Thoracic aorta (tissue), 2 donors: ENCODE measurements around the gene PARD3B. TPM values are rescaled to one million over a fixed set of nuclear protein-coding genes. Genes with fewer than 3 reads are reported as not detected.

ENCODE experiments used
- ATAC-seq: fragments of 150-250 bp; one replicate; pipeline ENCODE4 v1.8.0; 2017; ENCODE audit warnings: low read depth; ENCODE audit not compliant: insufficient number of reproducible peaks, low FRiP score
- DNase-seq: peaks from one replicate; pipeline ENCODE4 v3.0.0-alpha.2; 2020; ENCODE audit warnings: low spot score
- H3K27ac ChIP-seq, 2 donors: fragments of 200-600 bp; sonication (generic); 1 replicate in 1 of 2; 2 replicates in 1 of 2; pipeline ENCODE4 v1.5.1; 2016; ENCODE audit warnings: mild to moderate bottlenecking in 2 of 2, moderate library complexity in 2 of 2
- H3K27me3 ChIP-seq: fragments of 200-600 bp; sonication (generic); replicated peaks from 2 replicates; pipeline ENCODE4 v1.6.0; 2016; ENCODE audit warnings: mild to moderate bottlenecking; ENCODE audit not compliant: insufficient read depth
- H3K36me3 ChIP-seq: fragments of 200-600 bp; sonication (generic); one replicate; pipeline ENCODE4 v1.5.1; 2016
- H3K4me1 ChIP-seq, 2 donors: fragments of 200-600 bp; sonication (generic); 1 replicate in 1 of 2; 2 replicates in 1 of 2; pipeline versions ENCODE4 v1.5.1 to v1.6.0; 2016; ENCODE audit warnings: low read depth in 2 of 2, mild to moderate bottlenecking in 1 of 2; ENCODE audit not compliant: control insufficient read depth in 1 of 2
- H3K4me3 ChIP-seq: fragments of 200-600 bp; sonication (generic); 2 replicates; pipeline ENCODE4 v1.5.1; 2016; ENCODE audit warnings: mild to moderate bottlenecking
- H3K9me3 ChIP-seq: fragments of 200-600 bp; sonication (generic); 2 replicates; pipeline ENCODE4 v1.5.1; 2016
- CTCF ChIP-seq: fragments of 200-600 bp; sonication (generic); IDR thresholded peaks from one replicate; pipeline ENCODE4 v1.5.1; 2019; ENCODE audit warnings: antibody characterized with exemption
- total RNA-seq, 2 donors: library from RNA; depleted of rRNA; stranded (reverse); fragments of >200 nt; gene quantifications; one replicate each; pipeline versions ENCODE4 v1.1.0 to v1.2.3, GENCODE V29; 2016

The PARD3B gene
- total RNA-seq, 2 donors from 2014 or later, result 25.7 to 34.5 TPM

- Histone ChIP-seq H3K4me1 (peaks cover 0 to 35% of the 10 kb centered on the region in 2 donors), H3K36me3 (no peaks in the 10 kb centered on the region), H3K4me3 (no peak overlapping the region), H3K27ac (no peak overlapping the region), H3K9me3 (no peaks in the 10 kb centered on the region), H3K27me3 (no peaks in the 10 kb centered on the region)
- DNase-seq, result no peak
- no peak for TF ChIP-seq CTCF
- no peak for ATAC-seq
These were observed 1060.5 kb downstream of the PARD3B start for GRCh38 chr2:205605638-205606304.

GRCh38 chr2:205607146-205607545 lies 1061.9 kb downstream of the PARD3B start:
- TF ChIP-seq CTCF, result no peak
- H3K4me1 ChIP-seq, result peaks cover 0 to 35% of the 10 kb centered on the region in 2 donors
- H3K36me3 ChIP-seq, result no peaks in the 10 kb centered on the region
- H3K27ac ChIP-seq, result peak overlapping the region; percentile 13 to 51
- DNase-seq (no peak), ATAC-seq (peak; percentile 76)
- no peaks in the 10 kb centered on the region for H3K9me3 ChIP-seq
- H3K27me3 ChIP-seq, result no peaks in the 10 kb centered on the region
- H3K4me3 ChIP-seq, result no peak overlapping the region

GRCh38 chr2:205609113-205609512 lies 1063.8 kb downstream of the PARD3B start:
- no peak for DNase-seq
- no peak for ATAC-seq
- no peak overlapping the region for H3K4me3 ChIP-seq
- no peaks in the 10 kb centered on the region for H3K9me3 ChIP-seq
- H3K36me3 ChIP-seq, result no peaks in the 10 kb centered on the region
- H3K27me3 ChIP-seq, result no peaks in the 10 kb centered on the region
- H3K4me1 ChIP-seq, result peaks cover 0 to 35% of the 10 kb centered on the region in 2 donors
- TF ChIP-seq CTCF, result no peak
- no peak overlapping the region for H3K27ac ChIP-seq

GRCh38 chr2:205610437-205610836 lies 1065.2 kb downstream of the PARD3B start:
- Histone ChIP-seq H3K36me3 (no peaks in the 10 kb centered on the region), H3K4me3 (no peak overlapping the region), H3K27ac (no peak overlapping the region), H3K9me3 (no peaks in the 10 kb centered on the region), H3K27me3 (no peaks in the 10 kb centered on the region), H3K4me1 (peaks cover 0 to 35% of the 10 kb centered on the region in 2 donors)
- no peak for TF ChIP-seq CTCF
- ATAC-seq (no peak), DNase-seq (no peak)

GRCh38 chr2:205612636-205613035 lies 1067.4 kb downstream of the PARD3B start:
- Histone ChIP-seq H3K36me3 (no peaks in the 10 kb centered on the region), H3K9me3 (no peaks in the 10 kb centered on the region), H3K4me1 (peaks cover 0 to 30% of the 10 kb centered on the region in 2 donors), H3K27me3 (no peaks in the 10 kb centered on the region), H3K27ac (no peak overlapping the region), H3K4me3 (no peak overlapping the region)
- DNase-seq, result no peak
- ATAC-seq, result no peak
- no peak for TF ChIP-seq CTCF
